Body of pancreas (tissue), 4 donors: ENCODE measurements around the gene SLC13A3. TPM values are rescaled to one million over a fixed set of nuclear protein-coding genes. Genes with fewer than 3 reads are reported as not detected.

Experiments
- ATAC-seq: fragments of 150-250 bp; one replicate; pipeline ENCODE4 v1.9.1; 2016
- DNase-seq, 4 donors: peaks; one replicate each; pipeline ENCODE4 v3.0.0-alpha.2; 2019
- H3K27ac ChIP-seq, 4 donors: fragments of 200-600 bp; sonication (generic); 1 replicate in 3 of 4; 2 replicates in 1 of 4; pipeline versions ENCODE4 v1.5.1 to v1.6.1; 2016 to 2019; ENCODE audit warnings: mild to moderate bottlenecking in 1 of 4, mixed read lengths in 1 of 4, moderate library complexity in 1 of 4
- H3K27me3 ChIP-seq, 2 donors: fragments of 200-600 bp; sonication (generic); one replicate each; pipeline ENCODE4 v1.6.0; 2016; ENCODE audit warnings: mild to moderate bottlenecking in 1 of 2
- H3K36me3 ChIP-seq, 2 donors: fragments of 200-600 bp; sonication (generic); replicated peaks in 1 of 2; 2 replicates each; pipeline ENCODE4 v1.5.1; 2016; ENCODE audit warnings: low read depth in 2 of 2; ENCODE audit not compliant: insufficient read depth in 1 of 2
- H3K4me1 ChIP-seq: fragments of 200-600 bp; sonication (generic); one replicate; pipeline ENCODE4 v1.6.0; 2016
- H3K4me3 ChIP-seq, 2 donors: fragments of 200-600 bp; sonication (generic); 1 replicate in 1 of 2; 2 replicates in 1 of 2; pipeline ENCODE4 v1.5.1; 2016 to 2019
- H3K9me3 ChIP-seq, 3 donors: fragments of 200-600 bp; sonication (generic); 1 replicate in 2 of 3; 2 replicates in 1 of 3; pipeline ENCODE4 v1.5.1; 2016
- POLR2A ChIP-seq, 3 donors: fragments of 450-650 bp; IDR thresholded peaks; one replicate each; pipeline ENCODE4 v1.6.1; 2016; ENCODE audit warnings: antibody characterized with exemption in 3 of 3, mild to moderate bottlenecking in 2 of 3
- WGBS, 2 donors: methylation state at CpG; one replicate each; pipeline ENCODE4 v1.1.5; 2017; 5-methylcytosine and 5-hydroxymethylcytosine counted together
- intact Hi-C: fragments of 100-400 bp; cut with DNase I; formaldehyde crosslinking; loops from one replicate; pipeline ENCODE4 v1.15.1; 2023
- total RNA-seq, 2 donors: library from RNA; depleted of rRNA; stranded (reverse); fragments of >200 nt; gene quantifications; one replicate each; pipeline ENCODE4 v1.1.0, GENCODE V29; 2016
- TF ChIP-seq, protein P1 (sequence below), 7 experiments: fragments of 450-650 bp in 4 of 7; fragments of 200-600 bp in 3 of 7; sonication (generic) in 3 of 7; IDR thresholded peaks; one replicate each; pipeline ENCODE4 v1.5.1; 2016 to 2019; ENCODE audit warnings: antibody characterized with exemption in 7 of 7

The SLC13A3 gene
- total RNA-seq, 2 donors from 2014 or later: 3.4 to 6.3 TPM

DNA sequence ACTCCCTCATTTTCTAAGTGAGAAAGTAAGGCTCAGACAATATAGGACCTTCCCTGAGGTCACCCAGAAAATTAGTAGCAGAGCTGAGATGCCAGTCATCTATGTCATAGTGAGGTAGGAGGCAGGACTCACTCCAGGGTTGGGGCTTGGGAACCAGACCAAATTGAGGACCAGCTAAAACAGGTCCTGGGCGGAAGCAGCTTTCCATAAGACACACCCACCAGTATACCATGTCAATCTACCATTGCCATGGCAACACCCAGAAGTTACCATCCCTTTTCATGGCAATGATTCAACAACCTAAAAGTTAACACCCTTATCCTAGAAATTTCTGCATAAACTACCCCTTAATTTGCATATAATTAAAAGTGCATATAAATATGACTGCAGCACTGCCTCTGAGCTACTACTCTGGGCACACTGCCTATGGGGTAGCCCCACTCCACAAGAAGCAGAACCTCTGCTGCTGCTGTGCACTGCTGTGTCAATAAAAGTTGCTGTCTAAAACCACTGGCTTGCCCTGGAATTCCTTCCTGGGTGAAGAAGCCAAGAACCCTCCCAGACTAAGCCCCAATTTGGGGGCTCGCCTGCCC, 70.5 kb downstream of the SLC13A3 start:
- intact Hi-C loops: no loop called here
- Histone ChIP-seq H3K36me3 (no peaks in the 10 kb centered on the region), H3K4me1 (no peaks in the 10 kb centered on the region), H3K4me3 (no peak overlapping the region), H3K27me3 (no peaks in the 10 kb centered on the region), H3K27ac (no peak overlapping the region), H3K9me3 (no peaks in the 10 kb centered on the region)
- TF ChIP-seq, protein P1, sequence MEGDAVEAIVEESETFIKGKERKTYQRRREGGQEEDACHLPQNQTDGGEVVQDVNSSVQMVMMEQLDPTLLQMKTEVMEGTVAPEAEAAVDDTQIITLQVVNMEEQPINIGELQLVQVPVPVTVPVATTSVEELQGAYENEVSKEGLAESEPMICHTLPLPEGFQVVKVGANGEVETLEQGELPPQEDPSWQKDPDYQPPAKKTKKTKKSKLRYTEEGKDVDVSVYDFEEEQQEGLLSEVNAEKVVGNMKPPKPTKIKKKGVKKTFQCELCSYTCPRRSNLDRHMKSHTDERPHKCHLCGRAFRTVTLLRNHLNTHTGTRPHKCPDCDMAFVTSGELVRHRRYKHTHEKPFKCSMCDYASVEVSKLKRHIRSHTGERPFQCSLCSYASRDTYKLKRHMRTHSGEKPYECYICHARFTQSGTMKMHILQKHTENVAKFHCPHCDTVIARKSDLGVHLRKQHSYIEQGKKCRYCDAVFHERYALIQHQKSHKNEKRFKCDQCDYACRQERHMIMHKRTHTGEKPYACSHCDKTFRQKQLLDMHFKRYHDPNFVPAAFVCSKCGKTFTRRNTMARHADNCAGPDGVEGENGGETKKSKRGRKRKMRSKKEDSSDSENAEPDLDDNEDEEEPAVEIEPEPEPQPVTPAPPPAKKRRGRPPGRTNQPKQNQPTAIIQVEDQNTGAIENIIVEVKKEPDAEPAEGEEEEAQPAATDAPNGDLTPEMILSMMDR (IDR thresholded peaks at IDR 0.05): no peak
- TF ChIP-seq POLR2A (IDR thresholded peaks at IDR 0.05): no peak
- 97 to 100% methylated on average over 1 to 2 of the region's 2 CpGs for WGBS, 2 donors
- ATAC-seq (no peak), DNase-seq (no peak)

DNA sequence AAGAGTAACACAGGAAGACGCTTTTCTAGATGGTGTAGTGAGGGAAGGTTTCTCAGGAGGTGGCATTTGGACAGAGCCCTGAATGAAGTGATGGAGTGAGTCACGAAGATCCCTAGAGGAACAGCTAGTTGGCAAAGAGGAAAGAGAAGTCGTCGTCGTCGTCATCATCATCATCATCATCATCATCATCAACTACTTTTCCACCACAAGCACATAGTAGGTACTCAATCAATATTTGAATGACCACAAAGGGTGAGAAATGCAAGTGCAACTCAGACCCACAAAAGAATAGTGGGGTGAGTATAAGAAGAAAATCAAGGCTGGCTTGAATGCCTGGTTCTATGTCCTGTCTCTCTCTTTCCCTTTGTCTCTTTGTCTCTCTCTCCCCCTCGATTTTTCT, 72.5 kb downstream of the SLC13A3 start:
- H3K4me3 ChIP-seq: no peak overlapping the region
- TF ChIP-seq, protein P1 (IDR thresholded peaks at IDR 0.05): no peak
- no peak for TF ChIP-seq POLR2A (IDR thresholded peaks at IDR 0.05)
- no peaks in the 10 kb centered on the region for H3K36me3 ChIP-seq
- H3K27me3 ChIP-seq: no peaks in the 10 kb centered on the region
- ATAC-seq (no peak), DNase-seq (no peak)
- H3K4me1 ChIP-seq: no peaks in the 10 kb centered on the region
- WGBS, 2 donors: 80 to 84% methylated on average over 7 of the region's 7 CpGs
- H3K9me3 ChIP-seq: no peaks in the 10 kb centered on the region
- intact Hi-C loops: loop anchor here (10.0 kb wide), 1 partner anchor 96 kb away; no protein-coding TSS in a partner anchor
- H3K27ac ChIP-seq: no peak overlapping the region

DNA sequence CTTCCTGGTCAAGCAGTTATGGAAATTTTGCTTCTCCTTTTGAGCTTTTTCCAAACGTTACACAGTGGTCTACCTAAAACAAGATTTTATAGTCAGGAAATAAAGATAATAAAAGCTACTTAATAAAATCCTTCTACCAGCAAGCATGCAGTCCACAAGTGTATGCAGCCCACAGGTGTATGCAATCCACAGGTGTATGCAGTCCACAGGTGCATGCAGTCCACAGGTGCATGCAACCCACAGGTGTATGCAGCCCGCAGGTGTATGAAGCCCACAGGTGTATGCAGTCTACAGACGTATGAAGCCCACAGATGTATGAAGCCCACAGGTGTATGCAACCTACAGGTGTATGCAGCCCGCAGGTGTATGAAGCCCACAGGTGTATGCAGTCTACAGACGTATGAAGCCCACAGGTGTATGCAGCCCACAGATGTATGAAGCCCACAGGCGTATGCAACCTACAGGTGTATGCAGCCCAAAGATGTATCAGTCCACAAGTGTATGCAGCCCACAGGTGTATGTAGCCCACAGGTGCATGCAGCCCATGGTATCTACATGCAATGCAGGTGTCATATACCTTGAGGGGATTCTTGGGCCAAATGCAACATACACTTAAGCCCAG, 74.4 kb downstream of the SLC13A3 start:
- Histone ChIP-seq H3K27me3 (no peaks in the 10 kb centered on the region), H3K36me3 (no peaks in the 10 kb centered on the region), H3K4me1 (peaks cover 8% of the 10 kb centered on the region), H3K9me3 (no peaks in the 10 kb centered on the region), H3K4me3 (no peak overlapping the region), H3K27ac (no peak overlapping the region)
- no peak for TF ChIP-seq POLR2A (IDR thresholded peaks at IDR 0.05)
- TF ChIP-seq, protein P1 (IDR thresholded peaks at IDR 0.05): no peak
- 75 to 81% methylated on average over 6 of the region's 6 CpGs for WGBS, 2 donors
- ATAC-seq (no peak), DNase-seq (no peak)
- intact Hi-C loops: loop anchor here (10.0 kb wide), 1 partner anchor 98 kb away; no protein-coding TSS in a partner anchor

- Histone ChIP-seq H3K27ac (no peak overlapping the region), H3K9me3 (no peaks in the 10 kb centered on the region), H3K4me3 (no peak overlapping the region), H3K27me3 (no peaks in the 10 kb centered on the region), H3K36me3 (no peaks in the 10 kb centered on the region), H3K4me1 (peaks cover 10% of the 10 kb centered on the region)
- intact Hi-C loops: loop anchor here (10.0 kb wide), 1 partner anchor 99 kb away; no protein-coding TSS in a partner anchor
- ATAC-seq (no peak), DNase-seq (no peak)
- 41 to 69% methylated on average over 9 of the region's 9 CpGs for WGBS, 2 donors
- TF ChIP-seq, protein P1 (IDR thresholded peaks at IDR 0.05): no peak
- no peak for TF ChIP-seq POLR2A (IDR thresholded peaks at IDR 0.05)
Measured at GRCh38 chr20:46575937-46576461, 75.3 kb downstream of the SLC13A3 start.
